Measurements from ENCODE around the gene GRID1.

DNA sequence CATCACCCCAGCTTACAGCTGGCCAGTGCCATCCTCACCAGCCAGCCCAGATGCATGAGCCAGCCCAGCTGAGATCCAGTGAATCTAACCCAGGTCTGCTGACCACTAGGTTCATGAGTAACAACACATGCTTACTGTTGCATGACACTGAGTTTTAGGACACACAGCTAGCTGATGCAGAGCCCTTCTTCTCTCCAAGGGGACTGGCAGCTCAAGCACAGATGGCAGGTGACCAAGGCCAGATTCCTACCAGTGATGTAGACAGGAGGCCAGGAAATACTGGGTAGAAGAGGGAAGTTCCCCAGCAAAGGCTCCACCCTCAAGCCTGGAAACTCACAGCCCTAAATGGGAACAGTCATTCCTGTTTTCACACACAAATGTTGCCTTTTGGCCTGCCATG is 236.6 kb downstream of the GRID1 start:
- TF ChIP-seq, protein P1, sequence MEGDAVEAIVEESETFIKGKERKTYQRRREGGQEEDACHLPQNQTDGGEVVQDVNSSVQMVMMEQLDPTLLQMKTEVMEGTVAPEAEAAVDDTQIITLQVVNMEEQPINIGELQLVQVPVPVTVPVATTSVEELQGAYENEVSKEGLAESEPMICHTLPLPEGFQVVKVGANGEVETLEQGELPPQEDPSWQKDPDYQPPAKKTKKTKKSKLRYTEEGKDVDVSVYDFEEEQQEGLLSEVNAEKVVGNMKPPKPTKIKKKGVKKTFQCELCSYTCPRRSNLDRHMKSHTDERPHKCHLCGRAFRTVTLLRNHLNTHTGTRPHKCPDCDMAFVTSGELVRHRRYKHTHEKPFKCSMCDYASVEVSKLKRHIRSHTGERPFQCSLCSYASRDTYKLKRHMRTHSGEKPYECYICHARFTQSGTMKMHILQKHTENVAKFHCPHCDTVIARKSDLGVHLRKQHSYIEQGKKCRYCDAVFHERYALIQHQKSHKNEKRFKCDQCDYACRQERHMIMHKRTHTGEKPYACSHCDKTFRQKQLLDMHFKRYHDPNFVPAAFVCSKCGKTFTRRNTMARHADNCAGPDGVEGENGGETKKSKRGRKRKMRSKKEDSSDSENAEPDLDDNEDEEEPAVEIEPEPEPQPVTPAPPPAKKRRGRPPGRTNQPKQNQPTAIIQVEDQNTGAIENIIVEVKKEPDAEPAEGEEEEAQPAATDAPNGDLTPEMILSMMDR (IDR thresholded peaks at IDR 0.05), result no peak
- TF ChIP-seq ZFX (IDR thresholded peaks at IDR 0.05; ENCODE audit: borderline replicate concordance), result no peak

All from 22Rv1 (cell line).